ENCODE data around the gene TOGARAM1. TPM values are rescaled to one million over a fixed set of nuclear protein-coding genes. Genes with fewer than 3 reads are reported as not detected.

TOGARAM1 gene
- total and polyA plus RNA-seq, 9 of the 15 experiments (the other 6 are each of a cell fraction or from before 2014, with no cell fraction given), result 1.3 to 6.4 (median 3.7) TPM

- TF ChIP-seq RBM14 (IDR thresholded peaks at IDR 0.05; ENCODE audit: borderline replicate concordance, insufficient read depth, low read depth, low read length) (no peak), CHD2 (IDR thresholded peaks at IDR 0.05; ENCODE audit: low read depth, low read length) (no peak), THRB (CRISPR knock-in tag; conservative IDR thresholded peaks at IDR 0.05) (no peak), ILK (tag; IDR thresholded peaks at IDR 0.05; ENCODE audit: borderline replicate concordance, low read depth) (no peak), ZNF764 (CRISPR knock-in tag; IDR thresholded peaks at IDR 0.05; ENCODE audit: low read depth) (no peak), SREBF2 (CRISPR knock-in tag; IDR thresholded peaks at IDR 0.05) (no peak), NFXL1 (CRISPR knock-in tag; IDR thresholded peaks at IDR 0.05) (no peak), ZNF384 (IDR thresholded peaks at IDR 0.05; ENCODE audit: low read depth, low read length) (no peak), ZNF77 (CRISPR knock-in tag; IDR thresholded peaks at IDR 0.05) (no peak), ZNF146 (CRISPR knock-in tag; IDR thresholded peaks at IDR 0.05; ENCODE audit: unreplicated experiment) (no peak), HDAC6 (IDR thresholded peaks at IDR 0.05; ENCODE audit: low read depth, low read length) (no peak), SMARCE1 (IDR thresholded peaks at IDR 0.05) (peak; percentile 59; the same call in 1 of the 2 replicates), RREB1 (CRISPR knock-in tag; IDR thresholded peaks at IDR 0.05) (no peak), FOXA3 (CRISPR knock-in tag; conservative IDR thresholded peaks at IDR 0.05 in 1 of 2, IDR thresholded peaks at IDR 0.05 in 1 of 2) (no peak), PURB (CRISPR knock-in tag; IDR thresholded peaks at IDR 0.05; ENCODE audit: low read depth) (no peak), THAP12 (CRISPR knock-in tag; IDR thresholded peaks at IDR 0.05) (no peak), MLLT1 (IDR thresholded peaks at IDR 0.05) (no peak), FOXK2 (conservative IDR thresholded peaks at IDR 0.05 in 1 of 2, IDR thresholded peaks at IDR 0.05 in 1 of 2; ENCODE audit: low read depth in 2 of 2) (no peak), STAT5A (IDR thresholded peaks at IDR 0.05; ENCODE audit: borderline replicate concordance, low read length) (no peak)
These were observed 838 bp upstream of the TOGARAM1 start (continued) for GRCh38 chr14:44961151-44961553.
